Gastroesophageal sphincter (tissue), 4 donors: ENCODE data around the gene GGCX. TPM values are rescaled to one million over a fixed set of nuclear protein-coding genes. Genes with fewer than 3 reads are reported as not detected.
"Not testable (repeated sequence)": the region's sequence is repeated elsewhere in the genome, so short reads cannot be mapped to it uniquely, and the experiment has no call there.

Experiments used
- ATAC-seq: fragments of 150-250 bp; one replicate; pipeline ENCODE4 v1.9.1; 2016; ENCODE audit warnings: mild to moderate bottlenecking, moderate library complexity
- H3K27ac ChIP-seq, 4 donors: fragments of 200-600 bp; sonication (generic) in 3 of 4; 1 replicate in 3 of 4; 2 replicates in 1 of 4; pipeline ENCODE4 v1.5.1; 2016 to 2019
- H3K27me3 ChIP-seq: fragments of 200-600 bp; sonication (generic); one replicate; pipeline ENCODE4 v1.5.1; 2019
- H3K36me3 ChIP-seq, 2 donors: fragments of 200-600 bp; sonication (generic); one replicate each; pipeline ENCODE4 v1.5.1; 2019; ENCODE audit warnings: control low read depth in 1 of 2
- H3K4me1 ChIP-seq, 3 donors: fragments of 200-600 bp; sonication (generic); 1 replicate in 2 of 3; 2 replicates in 1 of 3; pipeline ENCODE4 v1.5.1; 2016 to 2019; ENCODE audit warnings: control low read depth in 2 of 3
- H3K4me3 ChIP-seq, 2 donors: fragments of 200-600 bp; sonication (generic); one replicate each; pipeline ENCODE4 v1.5.1; 2019; ENCODE audit warnings: mild to moderate bottlenecking in 1 of 2, moderate library complexity in 1 of 2
- H3K9me3 ChIP-seq, 3 donors: fragments of 200-600 bp; sonication (generic); one replicate each; pipeline ENCODE4 v1.5.1; 2017 to 2019; ENCODE audit warnings: control low read depth in 2 of 3
- CTCF ChIP-seq, 4 experiments: fragments of 200-600 bp in 2 of 4; fragments of 450-650 bp in 2 of 4; sonication (generic) in 1 of 4; IDR thresholded peaks; one replicate each; pipeline ENCODE4 v1.5.1; 2017 to 2019; ENCODE audit warnings: antibody characterized with exemption in 4 of 4, mild to moderate bottlenecking in 2 of 4, moderate library complexity in 2 of 4
- EP300 ChIP-seq: sonication (generic); formaldehyde crosslinking; IDR thresholded peaks from one replicate; pipeline ENCODE4 v1.6.1; 2017; ENCODE audit warnings: antibody characterized with exemption, mild to moderate bottlenecking
- POLR2A ChIP-seq, 2 donors: fragments of 450-650 bp; IDR thresholded peaks; one replicate each; pipeline ENCODE4 v1.6.1; 2017; ENCODE audit warnings: antibody characterized with exemption in 2 of 2, mild to moderate bottlenecking in 2 of 2, moderate library complexity in 1 of 2
- POLR2AphosphoS5 ChIP-seq: sonication (generic); formaldehyde crosslinking; IDR thresholded peaks from one replicate; pipeline ENCODE4 v1.6.1; 2017; ENCODE audit warnings: antibody characterized with exemption
- WGBS, 2 donors: methylation state at CpG; one replicate each; pipeline ENCODE4 v1.1.5; 2018; ENCODE audit warnings: low coverage in 1 of 2; 5-methylcytosine and 5-hydroxymethylcytosine counted together
- total RNA-seq, 4 donors: library from RNA; depleted of rRNA; stranded (reverse); fragments of >200 nt; gene quantifications; one replicate each; pipeline ENCODE4 v1.1.0, GENCODE V29; 2016

Gene GGCX
- total RNA-seq, 4 donors from 2014 or later = 16.2 to 29.3 (median 24.3) TPM

GRCh38 chr2:85547859-85548607 is 13.3 kb downstream of the GGCX start:
- no peak for ATAC-seq
- WGBS, 2 donors = 38 to 57% methylated on average over 3 to 4 of the region's 6 CpGs
- TF ChIP-seq EP300 = no peak
- no peak for TF ChIP-seq POLR2A (IDR thresholded peaks at IDR 0.05)
- TF ChIP-seq POLR2AphosphoS5 = no peak
- no peak for TF ChIP-seq CTCF (IDR thresholded peaks at IDR 0.05)
- H3K9me3 ChIP-seq = no peaks in the 10 kb centered on the region
- H3K4me1 ChIP-seq = peaks cover 0 to 36% (median 4%) of the 10 kb centered on the region in 3 donors
- no peak overlapping the region for H3K4me3 ChIP-seq
- peak overlapping the region in 3 of 4 donors; percentile 13 to 73 (median 14) for H3K27ac ChIP-seq
- no peaks in the 10 kb centered on the region for H3K27me3 ChIP-seq
- H3K36me3 ChIP-seq = peaks cover 3 to 93% of the 10 kb centered on the region in 2 donors

- TF ChIP-seq POLR2A (IDR thresholded peaks at IDR 0.05) (no peak), POLR2AphosphoS5 (no peak), CTCF (IDR thresholded peaks at IDR 0.05) (no peak), EP300 (no peak)
- Histone ChIP-seq H3K4me1 (peaks cover 0 to 41% (median 10%) of the 10 kb centered on the region in 3 donors), H3K9me3 (no peaks in the 10 kb centered on the region), H3K36me3 (peaks cover 6 to 93% of the 10 kb centered on the region in 2 donors), H3K27ac (peak overlapping the region in 1 of 4 donors; percentile 73), H3K4me3 (no peak overlapping the region), H3K27me3 (no peaks in the 10 kb centered on the region)
- no peak for ATAC-seq
- 83% methylated on average over 1 of the region's 1 CpG; no CpG with 5 or more reads in 1 of the 2 donors for WGBS, 2 donors
Measured at GRCh38 chr2:85547089-85547858, 14.0 kb downstream of the GGCX start.

- WGBS, 2 donors = 66 to 85% methylated on average over 4 to 5 of the region's 5 CpGs
- peaks cover 4 to 47% (median 23%) of the 10 kb centered on the region in 3 donors for H3K4me1 ChIP-seq
- H3K4me3 ChIP-seq = no peak overlapping the region
- H3K36me3 ChIP-seq = peaks cover 9 to 93% of the 10 kb centered on the region in 2 donors
- H3K27ac ChIP-seq = peak overlapping the region in 3 of 4 donors; percentile 52 to 73 (median 57)
- TF ChIP-seq POLR2A (IDR thresholded peaks at IDR 0.05) (no peak), POLR2AphosphoS5 (no peak), CTCF (IDR thresholded peaks at IDR 0.05) (no peak)
- no peaks in the 10 kb centered on the region for H3K27me3 ChIP-seq
- ATAC-seq = no peak
- no peaks in the 10 kb centered on the region for H3K9me3 ChIP-seq
Measured at GRCh38 chr2:85545780-85546240, 15.5 kb downstream of the GGCX start.

- not testable (repeated sequence) for H3K9me3 ChIP-seq, H3K4me3 ChIP-seq, H3K27me3 ChIP-seq
- WGBS, 2 donors = 55 to 65% methylated on average over 4 of the region's 5 CpGs
- peaks cover 9 to 87% of the 10 kb centered on the region in 2 donors for H3K36me3 ChIP-seq
- peaks cover 4 to 52% (median 25%) of the 10 kb centered on the region in 3 donors for H3K4me1 ChIP-seq
- peak overlapping the region; percentile 52 to 73 (median 60) for H3K27ac ChIP-seq
- TF ChIP-seq POLR2A (IDR thresholded peaks at IDR 0.05) = peak in 1 of 2 donors; percentile 2
- TF ChIP-seq POLR2AphosphoS5 = peak; percentile 54
- ATAC-seq = peak; percentile 35
Measured at GRCh38 chr2:85544915-85545779, 16.1 kb downstream of the GGCX start.

- H3K4me1 ChIP-seq = peaks cover 4 to 52% (median 25%) of the 10 kb centered on the region in 3 donors
- H3K27ac ChIP-seq = peak overlapping the region; percentile 53 to 96 (median 65)
- WGBS, 2 donors = 32 to 50% methylated on average over 2 to 3 of the region's 3 CpGs
- H3K36me3 ChIP-seq = peaks cover 9 to 78% of the 10 kb centered on the region in 2 donors
- not testable (repeated sequence) for ATAC-seq, H3K4me3 ChIP-seq, H3K9me3 ChIP-seq, H3K27me3 ChIP-seq
Measured at GRCh38 chr2:85544254-85544691, 17.0 kb downstream of the GGCX start.
